Measurements from ENCODE around the gene RCOR3.

RCOR3 gene

GRCh38 chr1:211324992-211325775 is 66.0 kb downstream of the RCOR3 start:
- no peak for DNase-seq (ENCODE audit: low read depth, low spot score)

- no peak for DNase-seq (ENCODE audit: low read depth, low spot score)
These were observed 67.0 kb downstream of the RCOR3 start for GRCh38 chr1:211326140-211326527.

GRCh38 chr1:211326528-211327345 is 67.6 kb downstream of the RCOR3 start, which contains the start of gene TRAF5:
Gene TRAF5 (plus strand): TSS chr1:211326833. CDS start chr1:211353240, 26,407 bp downstream.
- no peak for DNase-seq (ENCODE audit: low read depth, low spot score)

- DNase-seq (ENCODE audit: low read depth, low spot score) = no peak
These were observed 68.3 kb downstream of the RCOR3 start for GRCh38 chr1:211327346-211327921.

- no peak for DNase-seq (ENCODE audit: low read depth, low spot score)
These were observed 69.0 kb downstream of the RCOR3 start for GRCh38 chr1:211328084-211328694.

- DNase-seq (ENCODE audit: low read depth, low spot score) = no peak
These were observed 69.8 kb downstream of the RCOR3 start for GRCh38 chr1:211328866-211329475.

GRCh38 chr1:211329764-211330201 is 70.6 kb downstream of the RCOR3 start:
- DNase-seq (ENCODE audit: low read depth, low spot score) = no peak

GRCh38 chr1:211330282-211330936 is 71.2 kb downstream of the RCOR3 start:
- DNase-seq (ENCODE audit: low read depth, low spot score) = no peak

GRCh38 chr1:211331011-211331709 is 72.0 kb downstream of the RCOR3 start:
- no peak for DNase-seq (ENCODE audit: low read depth, low spot score)

GRCh38 chr1:211332036-211332616 is 73.0 kb downstream of the RCOR3 start:
- DNase-seq (ENCODE audit: low read depth, low spot score) = no peak

GRCh38 chr1:211332830-211333229 is 73.7 kb downstream of the RCOR3 start:
- DNase-seq (ENCODE audit: low read depth, low spot score) = no peak

GRCh38 chr1:211333906-211334305 is 74.7 kb downstream of the RCOR3 start:
- no peak for DNase-seq (ENCODE audit: low read depth, low spot score)

- no peak for DNase-seq (ENCODE audit: low read depth, low spot score)
These were observed 75.8 kb downstream of the RCOR3 start for GRCh38 chr1:211334986-211335385.

- no peak for DNase-seq (ENCODE audit: low read depth, low spot score)
These were observed 76.5 kb downstream of the RCOR3 start for GRCh38 chr1:211335522-211336157.

GRCh38 chr1:211336161-211336560 is 77.0 kb downstream of the RCOR3 start:
- DNase-seq (ENCODE audit: low read depth, low spot score) = no peak

GRCh38 chr1:211336775-211337174 is 77.6 kb downstream of the RCOR3 start:
- no peak for DNase-seq (ENCODE audit: low read depth, low spot score)

- DNase-seq (ENCODE audit: low read depth, low spot score) = no peak
These were observed 78.5 kb downstream of the RCOR3 start for GRCh38 chr1:211337430-211338223.

GRCh38 chr1:211338224-211338620 is 79.1 kb downstream of the RCOR3 start:
- no peak for DNase-seq (ENCODE audit: low read depth, low spot score)

GRCh38 chr1:211339631-211340041 is 80.5 kb downstream of the RCOR3 start:
- DNase-seq (ENCODE audit: low read depth, low spot score) = no peak

Measured in smooth muscle cell of the brain vasculature (primary cell).